HepG2 (cell line): ENCODE data around the gene GPR152. TPM values are rescaled to one million over a fixed set of nuclear protein-coding genes. Genes with fewer than 3 reads are reported as not detected.
A peak's percentile ranks its signal among the peaks of the same experiment; 100 is the strongest.

ENCODE experiments used
- ELF4 ChIP-seq: sonication (generic); formaldehyde crosslinking; IDR thresholded peaks from 2 replicates; pipeline ENCODE4 v1.5.0; 2020; ENCODE audit warnings: missing genetic modification reagents, mild to moderate bottlenecking, moderate library complexity, borderline replicate concordance
- EP300 ChIP-seq, 3 experiments: sonication (generic) in 1 of 3; formaldehyde crosslinking in 1 of 3; IDR thresholded peaks; 2 replicates each; pipeline versions ENCODE4 v1.5.1 to v1.6.1; 2011 to 2020; ENCODE audit warnings: low read depth in 2 of 3, low read length in 2 of 3, borderline replicate concordance in 1 of 3, improper control_type of control experiment in 1 of 3, mild to moderate bottlenecking in 1 of 3, missing genetic modification reagents in 1 of 3, moderate library complexity in 1 of 3
- GTF2F1 ChIP-seq: fragments of 150-350 bp; IDR thresholded peaks from 2 replicates; pipeline ENCODE4 v1.6.1; 2014; ENCODE audit warnings: low read length
- HMG20A ChIP-seq: IDR thresholded peaks from 2 replicates; pipeline ENCODE4 v1.6.1; 2016; ENCODE audit warnings: borderline replicate concordance
- HOXA3 ChIP-seq: sonication (generic); formaldehyde crosslinking; IDR thresholded peaks from 2 replicates; pipeline ENCODE4 v1.5.0; 2020; ENCODE audit warnings: missing genetic modification reagents
- JDP2 ChIP-seq: sonication (generic); formaldehyde crosslinking; IDR thresholded peaks from 2 replicates; pipeline ENCODE4 v1.8.1; 2022; ENCODE audit warnings: missing genetic modification reagents, borderline replicate concordance
- KLF13 ChIP-seq: sonication (generic); formaldehyde crosslinking; IDR thresholded peaks from 2 replicates; pipeline ENCODE4 v1.4.0; 2020; ENCODE audit warnings: mild to moderate bottlenecking, missing genetic modification reagents
- MAZ ChIP-seq, 2 experiments: sonication (generic) in 1 of 2; formaldehyde crosslinking in 1 of 2; IDR thresholded peaks; 2 replicates each; pipeline versions ENCODE4 v1.5.0 to v1.6.1; 2012 to 2020; ENCODE audit warnings: low read depth in 2 of 2, mild to moderate bottlenecking in 2 of 2, borderline replicate concordance in 1 of 2, improper control_type of control experiment in 1 of 2, low read length in 1 of 2, missing genetic modification reagents in 1 of 2, moderate library complexity in 1 of 2
- MYC ChIP-seq: sonication (generic); formaldehyde crosslinking; IDR thresholded peaks from 2 replicates; pipeline ENCODE4 v1.9.0; 2021; ENCODE audit warnings: missing genetic modification reagents, borderline replicate concordance
- NFKB2 ChIP-seq: sonication (generic); formaldehyde crosslinking; IDR thresholded peaks from 2 replicates; pipeline ENCODE4 v1.4.0; 2020; ENCODE audit warnings: missing genetic modification reagents, borderline replicate concordance
- ONECUT2 ChIP-seq: sonication (generic); formaldehyde crosslinking; IDR thresholded peaks from 2 replicates; pipeline ENCODE4 v1.4.0; 2020; ENCODE audit warnings: missing genetic modification reagents
- PHF21A ChIP-seq: sonication (generic); formaldehyde crosslinking; IDR thresholded peaks from 2 replicates; pipeline ENCODE4 v1.5.0; 2020; ENCODE audit warnings: mild to moderate bottlenecking, missing genetic modification reagents
- RAD21 ChIP-seq: fragments of 450-650 bp; formaldehyde crosslinking; IDR thresholded peaks from 2 replicates; pipeline ENCODE4 v1.5.0; 2020; ENCODE audit warnings: mild to moderate bottlenecking
- RFXAP ChIP-seq: sonication (generic); formaldehyde crosslinking; IDR thresholded peaks from 2 replicates; pipeline ENCODE4 v1.4.0; 2020; ENCODE audit warnings: missing genetic modification reagents, borderline replicate concordance
- SOX6 ChIP-seq, 2 experiments: fragments of 450-650 bp in 1 of 2; sonication (generic) in 1 of 2; formaldehyde crosslinking in 1 of 2; IDR thresholded peaks; 2 replicates each; pipeline versions ENCODE4 v1.4.0 to v1.6.1; 2017 to 2020; ENCODE audit warnings: antibody characterized with exemption in 1 of 2, mild to moderate bottlenecking in 1 of 2, missing genetic modification reagents in 1 of 2
- SP4 ChIP-seq: sonication (generic); formaldehyde crosslinking; IDR thresholded peaks from 2 replicates; pipeline ENCODE4 v1.8.1; 2023; ENCODE audit warnings: mild to moderate bottlenecking, missing genetic modification reagents
- SSRP1 ChIP-seq: IDR thresholded peaks from 2 replicates; pipeline ENCODE4 v1.6.1; 2016; ENCODE audit warnings: control low read depth
- TARDBP ChIP-seq: sonication (generic); formaldehyde crosslinking; IDR thresholded peaks from 2 replicates; pipeline ENCODE4 v1.8.0; 2022; ENCODE audit warnings: mild to moderate bottlenecking, missing genetic modification reagents
- ZIK1 ChIP-seq: sonication (generic); formaldehyde crosslinking; IDR thresholded peaks from 2 replicates; pipeline ENCODE4 v1.5.0; 2020; ENCODE audit warnings: mild to moderate bottlenecking, low read depth, missing genetic modification reagents, borderline replicate concordance
- ZNF160 ChIP-seq: sonication (generic); formaldehyde crosslinking; IDR thresholded peaks from 2 replicates; pipeline ENCODE4 v1.8.0; 2022; ENCODE audit warnings: mild to moderate bottlenecking, inconsistent platforms, missing genetic modification reagents
- ZNF253 ChIP-seq: sonication (generic); formaldehyde crosslinking; IDR thresholded peaks from 2 replicates; pipeline ENCODE4 v1.8.0; 2022; ENCODE audit warnings: mild to moderate bottlenecking, missing genetic modification reagents, borderline replicate concordance
- polyA plus RNA-seq, 8 experiments: library from polyadenylated mRNA; depleted of rRNA in 3 of 8; stranded (reverse) in 7 of 8; unstranded in 1 of 8; fragments of >200 nt; fragmentation: Illumina TruSeq in 4 of 8; extraction: Trizol in 4 of 8; gene quantifications; 2 replicates each; pipeline versions ENCODE4 v1.2.1 to v1.2.3, GENCODE V29; 2011 to 2016; ENCODE audit warnings: low read depth in 4 of 8, missing spikeins in 1 of 8, mixed read lengths in 1 of 8; ENCODE audit not compliant: insufficient read depth in 1 of 8
- total RNA-seq, 5 experiments: library from RNA; depleted of rRNA; stranded (reverse); fragments of >200 nt; fragmentation: Illumina TruSeq; extraction: Trizol; gene quantifications; 2 replicates each; pipeline ENCODE4 v1.2.3, GENCODE V29; 2016; ENCODE audit warnings: low read depth in 1 of 5
- TF ChIP-seq, protein P1 (sequence below): sonication (generic); formaldehyde crosslinking; IDR thresholded peaks from 2 replicates; pipeline ENCODE4 v1.4.0; 2020; ENCODE audit warnings: missing genetic modification reagents, borderline replicate concordance
- TF ChIP-seq, protein P2 (sequence below): sonication (generic); formaldehyde crosslinking; IDR thresholded peaks from 2 replicates; pipeline ENCODE4 v1.9.0; 2022; ENCODE audit warnings: low read depth, missing genetic modification reagents

The GPR152 gene
- total and polyA plus RNA-seq, 2 of the 13 experiments (the other 11 are each of a cell fraction or from before 2014, with no cell fraction given), result not detected

GRCh38 chr11:67420646-67421429 lies 31.7 kb downstream of the GPR152 start (continued):
- TF ChIP-seq ELF4 (CRISPR knock-in tag) (no peak), EP300 (IDR thresholded peaks at IDR 0.05; ENCODE audit: low read depth in 2 of 2, low read length in 2 of 2) (no peak), EP300 (CRISPR knock-in tag; IDR thresholded peaks at IDR 0.05; ENCODE audit: borderline replicate concordance) (no peak), JDP2 (CRISPR knock-in tag) (no peak; the same call in 1 of the 2 replicates), RFXAP (CRISPR knock-in tag) (peak; percentile 44; the same call in 1 of the 2 replicates), KLF13 (CRISPR knock-in tag) (no peak), SP4 (CRISPR knock-in tag) (peak; percentile 98), ONECUT2 (CRISPR knock-in tag) (no peak), ZIK1 (CRISPR knock-in tag) (0 out of 2 replicates have a peak, but pooled peaks have one; percentile 61), RAD21 (peak; percentile 50), ZNF253 (CRISPR knock-in tag) (no peak), PHF21A (CRISPR knock-in tag) (no peak), TARDBP (CRISPR knock-in tag) (no peak), MAZ (IDR thresholded peaks at IDR 0.05; ENCODE audit: borderline replicate concordance, low read depth, low read length) (no peak), MAZ (CRISPR knock-in tag; IDR thresholded peaks at IDR 0.05; ENCODE audit: low read depth) (peak; percentile 85), MYC (CRISPR knock-in tag) (0 out of 2 replicates have a peak, but pooled peaks have one; percentile 29), ZNF160 (CRISPR knock-in tag) (0 out of 2 replicates have a peak, but pooled peaks have one; percentile 21), HMG20A (CRISPR knock-in tag) (no peak), NFKB2 (CRISPR knock-in tag) (no peak), SOX6 (IDR thresholded peaks at IDR 0.05) (no peak), SOX6 (CRISPR knock-in tag; IDR thresholded peaks at IDR 0.05) (no peak), HOXA3 (CRISPR knock-in tag) (peak; percentile 66; the same call in 1 of the 2 replicates), GTF2F1 (no peak), SSRP1 (no peak)
- TF ChIP-seq, protein P1, sequence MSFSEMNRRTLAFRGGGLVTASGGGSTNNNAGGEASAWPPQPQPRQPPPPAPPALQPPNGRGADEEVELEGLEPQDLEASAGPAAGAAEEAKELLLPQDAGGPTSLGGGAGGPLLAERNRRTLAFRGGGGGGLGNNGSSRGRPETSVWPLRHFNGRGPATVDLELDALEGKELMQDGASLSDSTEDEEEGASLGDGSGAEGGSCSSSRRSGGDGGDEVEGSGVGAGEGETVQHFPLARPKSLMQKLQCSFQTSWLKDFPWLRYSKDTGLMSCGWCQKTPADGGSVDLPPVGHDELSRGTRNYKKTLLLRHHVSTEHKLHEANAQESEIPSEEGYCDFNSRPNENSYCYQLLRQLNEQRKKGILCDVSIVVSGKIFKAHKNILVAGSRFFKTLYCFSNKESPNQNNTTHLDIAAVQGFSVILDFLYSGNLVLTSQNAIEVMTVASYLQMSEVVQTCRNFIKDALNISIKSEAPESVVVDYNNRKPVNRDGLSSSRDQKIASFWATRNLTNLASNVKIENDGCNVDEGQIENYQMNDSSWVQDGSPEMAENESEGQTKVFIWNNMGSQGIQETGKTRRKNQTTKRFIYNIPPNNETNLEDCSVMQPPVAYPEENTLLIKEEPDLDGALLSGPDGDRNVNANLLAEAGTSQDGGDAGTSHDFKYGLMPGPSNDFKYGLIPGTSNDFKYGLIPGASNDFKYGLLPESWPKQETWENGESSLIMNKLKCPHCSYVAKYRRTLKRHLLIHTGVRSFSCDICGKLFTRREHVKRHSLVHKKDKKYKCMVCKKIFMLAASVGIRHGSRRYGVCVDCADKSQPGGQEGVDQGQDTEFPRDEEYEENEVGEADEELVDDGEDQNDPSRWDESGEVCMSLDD, result no peak
- TF ChIP-seq, protein P2, sequence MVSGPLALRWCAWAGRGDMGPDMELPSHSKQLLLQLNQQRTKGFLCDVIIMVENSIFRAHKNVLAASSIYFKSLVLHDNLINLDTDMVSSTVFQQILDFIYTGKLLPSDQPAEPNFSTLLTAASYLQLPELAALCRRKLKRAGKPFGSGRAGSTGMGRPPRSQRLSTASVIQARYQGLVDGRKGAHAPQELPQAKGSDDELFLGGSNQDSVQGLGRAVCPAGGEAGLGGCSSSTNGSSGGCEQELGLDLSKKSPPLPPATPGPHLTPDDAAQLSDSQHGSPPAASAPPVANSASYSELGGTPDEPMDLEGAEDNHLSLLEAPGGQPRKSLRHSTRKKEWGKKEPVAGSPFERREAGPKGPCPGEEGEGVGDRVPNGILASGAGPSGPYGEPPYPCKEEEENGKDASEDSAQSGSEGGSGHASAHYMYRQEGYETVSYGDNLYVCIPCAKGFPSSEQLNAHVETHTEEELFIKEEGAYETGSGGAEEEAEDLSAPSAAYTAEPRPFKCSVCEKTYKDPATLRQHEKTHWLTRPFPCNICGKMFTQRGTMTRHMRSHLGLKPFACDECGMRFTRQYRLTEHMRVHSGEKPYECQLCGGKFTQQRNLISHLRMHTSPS, result no peak
